Cerebellar nuclear complex (tissue), 1 donor: ENCODE data around the gene FDXR.
"Not testable (repeated sequence)": the region's sequence is repeated elsewhere in the genome, so short reads cannot be mapped to it uniquely, and the experiment has no call there.

Experiments used
- DNase-seq, 2 experiments: peaks; one replicate each; lab custom pipeline; 2025; lab: John Stamatoyannopoulos, UW

Gene FDXR, protein sequence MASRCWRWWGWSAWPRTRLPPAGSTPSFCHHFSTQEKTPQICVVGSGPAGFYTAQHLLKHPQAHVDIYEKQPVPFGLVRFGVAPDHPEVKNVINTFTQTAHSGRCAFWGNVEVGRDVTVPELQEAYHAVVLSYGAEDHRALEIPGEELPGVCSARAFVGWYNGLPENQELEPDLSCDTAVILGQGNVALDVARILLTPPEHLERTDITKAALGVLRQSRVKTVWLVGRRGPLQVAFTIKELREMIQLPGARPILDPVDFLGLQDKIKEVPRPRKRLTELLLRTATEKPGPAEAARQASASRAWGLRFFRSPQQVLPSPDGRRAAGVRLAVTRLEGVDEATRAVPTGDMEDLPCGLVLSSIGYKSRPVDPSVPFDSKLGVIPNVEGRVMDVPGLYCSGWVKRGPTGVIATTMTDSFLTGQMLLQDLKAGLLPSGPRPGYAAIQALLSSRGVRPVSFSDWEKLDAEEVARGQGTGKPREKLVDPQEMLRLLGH

DNA sequence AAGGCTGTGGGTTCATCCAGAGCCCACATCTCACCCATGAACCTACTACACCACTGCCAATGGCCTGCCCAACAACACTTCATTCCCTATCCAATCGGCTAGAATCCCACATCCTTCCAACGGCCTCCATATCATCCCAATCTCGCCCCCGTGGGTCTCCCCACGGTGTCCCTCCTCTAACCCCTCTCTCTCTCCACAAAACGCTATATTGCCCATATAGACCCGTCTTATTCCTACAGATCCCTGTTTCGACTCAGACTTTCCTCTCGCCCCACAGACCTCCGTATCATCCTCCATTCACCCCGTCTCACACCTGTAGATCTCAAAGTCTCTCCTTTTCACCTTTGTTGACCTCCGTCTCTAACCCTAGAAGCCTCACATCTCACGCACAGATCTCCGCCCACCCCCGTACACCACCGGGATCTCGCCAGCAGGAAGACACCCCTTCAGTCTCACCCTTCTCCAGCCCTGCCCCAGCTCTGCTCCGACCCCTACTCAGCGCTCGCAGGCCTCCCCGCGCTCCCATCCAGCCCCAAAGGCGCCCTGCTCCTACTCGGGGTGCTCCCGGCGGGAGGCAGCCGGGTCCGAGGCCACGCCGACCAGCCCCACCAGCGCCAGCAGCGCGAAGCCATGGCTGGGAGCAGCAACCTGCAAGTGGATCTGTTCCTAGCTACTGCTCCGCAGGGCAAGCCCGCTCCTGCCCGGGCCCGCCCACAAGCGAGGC is at the start of gene FDXR:
FDXR (minus strand) TSS at position 682 of the 724 bp plus-strand sequence; CDS start at position 632, 50 bp downstream.
- no peak for DNase-seq

DNA sequence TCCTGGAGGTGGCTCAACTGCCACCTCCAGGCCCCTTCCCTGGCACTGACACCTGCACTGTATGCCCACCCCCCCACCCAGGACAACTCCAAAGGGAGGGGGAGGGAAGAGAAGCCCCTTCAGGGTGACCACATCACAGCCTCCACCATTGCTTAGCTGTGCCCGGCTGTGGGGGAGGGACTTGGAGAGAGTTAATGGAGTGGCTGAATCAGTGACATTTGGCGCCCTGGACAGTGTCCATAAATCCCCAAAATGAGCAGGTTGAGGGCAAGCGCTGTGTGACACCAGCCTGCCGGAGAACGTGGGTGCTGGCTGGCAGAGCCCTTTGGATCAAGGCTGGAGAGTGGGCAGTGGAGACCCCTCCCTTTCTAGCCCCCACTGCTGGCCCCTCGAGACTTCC is 49.4 kb upstream of the FDXR start:
- DNase-seq = no peak

DNA sequence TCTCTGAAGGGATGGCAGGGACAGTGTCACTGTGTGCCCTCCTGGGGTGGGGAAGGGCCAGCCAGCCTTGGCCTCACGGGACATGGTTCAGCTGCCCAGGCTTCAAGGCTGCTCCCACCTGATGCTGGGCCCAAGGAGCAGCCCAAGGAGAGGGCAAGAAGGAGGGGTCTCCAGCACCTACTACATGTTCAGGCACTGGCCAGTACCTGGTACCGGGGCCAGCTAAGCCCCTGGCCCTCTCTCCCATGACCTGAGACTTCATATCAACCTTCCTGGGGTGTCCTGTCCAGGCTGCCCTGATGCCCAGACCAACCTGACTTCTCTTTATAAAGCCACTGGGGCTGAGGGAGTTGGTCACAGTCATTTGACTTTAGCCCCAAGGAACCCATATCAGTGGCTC is 49.0 kb upstream of the FDXR start:
- DNase-seq = no peak

DNA sequence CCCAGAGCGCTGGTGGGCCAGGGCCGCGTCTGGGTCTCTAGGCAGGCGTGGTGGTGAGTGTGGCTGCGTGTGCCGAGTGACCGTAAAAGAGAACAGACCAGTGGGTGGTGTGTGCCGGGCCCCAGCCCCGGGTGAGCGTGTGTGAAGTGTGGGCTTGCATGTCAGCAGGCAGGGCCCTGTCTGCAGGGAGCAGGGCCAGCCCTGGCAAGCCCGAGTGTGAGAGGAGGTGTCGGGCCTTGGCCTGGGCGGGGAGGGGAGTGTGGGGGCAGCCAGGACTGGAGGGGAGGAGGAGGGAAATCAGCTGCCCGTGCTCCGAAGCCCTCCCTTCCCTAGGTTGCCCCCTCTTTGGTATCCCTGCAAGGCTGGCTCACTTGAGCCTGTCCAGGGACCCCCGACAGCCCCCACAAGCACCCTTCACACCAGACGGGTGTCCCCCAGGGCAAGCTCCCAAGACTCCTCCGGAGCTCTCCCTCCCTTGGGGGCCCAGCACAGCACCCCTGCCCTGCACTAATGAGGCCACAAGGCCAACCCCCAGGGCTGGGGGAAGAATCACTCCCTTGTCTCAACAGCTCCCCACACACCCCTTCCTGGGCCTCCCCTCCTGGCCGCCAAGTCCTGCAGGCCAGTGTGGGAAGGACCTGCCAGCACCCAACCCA is 48.4 kb upstream of the FDXR start:
- no peak for DNase-seq

DNA sequence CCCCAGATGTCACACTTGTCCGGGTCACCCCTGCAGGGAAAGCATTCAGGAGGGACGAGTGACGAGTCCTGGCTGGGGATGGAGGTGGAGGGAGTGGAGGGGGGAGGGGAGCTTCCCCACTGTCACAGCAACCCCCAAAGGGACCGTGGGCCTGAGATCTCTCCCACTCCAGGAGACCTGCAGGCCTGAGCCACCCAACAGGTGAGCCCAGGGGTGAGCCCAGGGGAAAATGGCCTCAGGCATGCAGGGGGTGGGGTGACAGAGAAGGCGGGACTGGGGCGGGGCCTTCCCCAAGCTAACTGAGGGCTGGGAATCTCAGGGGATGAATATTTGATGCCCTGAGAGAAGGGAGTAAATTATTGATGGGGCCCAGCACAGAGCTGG is 47.8 kb upstream of the FDXR start:
- DNase-seq = no peak

DNA sequence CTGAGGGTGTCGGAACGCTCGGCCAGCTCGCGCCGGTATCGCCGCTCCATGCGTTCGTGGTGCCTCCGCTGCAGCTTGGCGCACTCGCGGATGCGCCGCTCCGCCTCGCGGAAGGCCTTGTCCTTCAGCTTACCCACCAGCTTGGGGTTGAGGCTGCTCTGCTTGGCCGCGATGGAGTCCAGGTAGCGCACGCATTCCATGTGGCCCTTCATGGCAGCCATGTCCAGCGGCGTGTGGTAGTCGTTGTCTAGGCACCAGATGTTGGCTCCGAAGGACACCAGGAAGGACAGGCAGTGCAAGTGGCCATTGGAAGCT is 47.5 kb upstream of the FDXR start:
- DNase-seq = no peak

DNA sequence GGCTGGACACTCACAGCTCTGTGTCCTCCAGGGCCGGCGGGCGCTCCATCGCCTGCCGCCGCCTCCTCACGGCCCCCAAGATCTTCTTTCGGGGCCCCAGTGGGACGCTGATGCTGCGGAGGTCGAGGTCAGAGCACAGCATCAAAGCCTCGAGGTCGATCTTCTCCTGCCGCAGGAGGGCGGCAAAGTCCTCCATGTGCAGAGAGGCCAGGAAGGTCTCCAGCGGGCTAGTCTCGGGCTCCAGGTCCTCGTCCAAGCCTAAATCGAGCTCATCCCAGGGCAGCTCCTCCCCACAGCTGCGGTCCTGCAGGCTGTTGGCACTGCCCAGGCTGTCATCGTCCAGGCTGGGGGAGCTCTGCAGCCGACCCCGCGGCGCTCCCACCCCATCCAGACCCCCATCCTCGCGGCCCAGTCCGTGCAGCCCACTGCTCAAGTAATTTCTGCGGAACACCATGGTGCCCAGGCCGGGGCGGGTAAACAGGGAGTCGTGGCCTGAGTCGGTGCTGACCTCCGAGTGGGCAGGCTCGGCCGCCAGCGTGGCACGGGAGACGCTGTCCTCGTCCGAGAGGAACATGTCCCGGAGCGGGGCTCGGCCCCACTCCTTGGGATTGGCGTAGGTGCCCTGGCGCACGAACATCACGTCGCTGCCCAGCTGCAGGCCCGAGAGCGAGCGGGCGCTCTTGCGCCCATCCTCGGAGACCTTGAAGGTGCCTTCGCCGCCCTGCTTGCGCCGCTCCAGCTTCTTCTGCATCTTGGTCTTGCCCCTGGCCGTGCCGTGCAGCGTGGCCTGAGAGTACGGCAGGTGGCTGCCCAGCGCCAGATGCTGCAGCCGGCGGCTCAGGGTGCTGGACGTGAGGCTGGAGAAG is 46.9 kb upstream of the FDXR start:
- DNase-seq = no peak

DNA sequence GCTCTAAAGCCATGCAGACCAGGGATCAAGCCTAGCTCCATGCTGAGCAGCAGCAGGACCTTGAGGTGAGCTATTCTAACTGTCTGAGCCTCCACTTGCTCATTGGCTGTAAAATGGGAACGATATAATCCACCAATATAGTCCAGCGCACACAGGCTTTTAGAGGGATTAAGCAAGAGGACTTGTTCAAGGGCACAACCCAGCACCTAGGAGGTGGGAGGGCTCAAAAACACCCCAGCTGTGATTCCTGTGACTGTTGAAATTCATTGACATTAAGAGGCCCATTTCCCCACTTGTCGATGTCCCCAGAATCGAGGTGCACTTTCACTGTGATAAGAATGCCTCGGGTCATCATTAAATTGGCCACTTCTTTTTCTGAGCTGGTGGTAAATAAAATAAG is 46.1 kb upstream of the FDXR start:
- no peak for DNase-seq

DNA sequence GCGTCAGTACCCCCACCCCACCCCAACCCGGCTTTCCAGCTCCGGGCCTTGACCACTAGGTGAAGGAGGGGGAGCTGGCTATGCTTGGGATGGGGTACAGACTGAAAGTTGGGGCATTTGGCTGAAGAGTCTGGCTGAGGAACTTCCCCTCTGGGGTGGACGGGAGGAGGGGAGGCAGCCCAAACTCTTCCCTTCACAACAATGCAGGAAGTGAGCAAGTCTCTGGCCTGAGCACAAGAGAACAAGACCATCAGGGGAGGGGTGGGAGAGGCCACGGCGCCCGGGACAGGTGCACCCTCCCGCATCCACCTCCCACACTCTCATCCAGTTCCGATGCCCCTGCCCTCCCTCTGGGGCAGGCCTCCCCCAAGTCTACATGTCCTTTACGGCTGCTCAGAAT is 44.6 kb upstream of the FDXR start:
- no peak for DNase-seq

DNA sequence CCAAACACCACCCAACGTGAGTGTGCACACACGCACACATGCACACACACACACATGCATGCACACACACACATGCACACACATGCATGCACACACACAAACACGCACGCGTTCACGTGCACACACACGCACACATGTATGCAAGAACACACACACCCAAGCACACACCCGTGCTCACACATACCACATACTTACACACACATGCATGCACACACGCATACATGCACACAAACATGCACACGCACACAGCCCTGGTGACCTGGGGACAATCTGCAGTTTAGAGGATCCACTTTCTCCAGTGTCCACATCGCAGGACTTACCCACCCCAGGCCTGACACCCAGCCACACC is 44.0 kb upstream of the FDXR start:
- no peak for DNase-seq

DNA sequence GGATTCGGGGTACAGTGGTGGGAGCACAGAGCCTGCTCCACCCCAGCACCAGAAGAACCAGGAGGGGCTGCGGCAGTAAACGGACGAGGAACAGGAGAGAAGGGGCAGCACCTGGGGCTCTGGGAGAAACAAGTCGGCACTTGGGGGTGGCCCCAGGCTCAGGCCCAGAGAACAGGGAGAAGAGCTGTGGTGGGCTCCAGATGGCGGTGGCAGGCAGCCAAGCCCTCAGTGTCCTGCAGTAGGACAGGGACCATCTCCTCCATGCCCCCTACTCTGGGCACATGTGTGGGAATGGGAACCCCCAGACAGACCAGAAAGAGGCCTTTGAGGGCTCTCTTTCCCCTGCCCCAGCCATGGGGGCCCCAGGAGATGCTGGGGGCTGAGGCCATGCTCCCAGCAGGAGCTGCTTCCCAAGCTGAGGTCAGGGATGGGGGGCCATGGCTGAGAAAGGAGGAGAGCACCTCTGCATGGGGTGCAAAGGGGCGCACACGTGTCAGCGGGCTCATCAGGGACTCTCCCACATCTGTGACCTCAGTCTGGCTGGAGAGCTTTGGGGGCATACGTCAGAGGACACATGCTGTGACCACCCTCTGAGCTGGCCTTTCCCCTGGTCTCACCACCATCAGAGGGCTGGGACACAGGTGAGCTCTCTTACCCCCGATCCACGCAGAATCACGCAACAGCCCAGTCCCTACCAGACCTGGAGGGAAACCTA is 43.5 kb upstream of the FDXR start:
- no peak for DNase-seq

DNA sequence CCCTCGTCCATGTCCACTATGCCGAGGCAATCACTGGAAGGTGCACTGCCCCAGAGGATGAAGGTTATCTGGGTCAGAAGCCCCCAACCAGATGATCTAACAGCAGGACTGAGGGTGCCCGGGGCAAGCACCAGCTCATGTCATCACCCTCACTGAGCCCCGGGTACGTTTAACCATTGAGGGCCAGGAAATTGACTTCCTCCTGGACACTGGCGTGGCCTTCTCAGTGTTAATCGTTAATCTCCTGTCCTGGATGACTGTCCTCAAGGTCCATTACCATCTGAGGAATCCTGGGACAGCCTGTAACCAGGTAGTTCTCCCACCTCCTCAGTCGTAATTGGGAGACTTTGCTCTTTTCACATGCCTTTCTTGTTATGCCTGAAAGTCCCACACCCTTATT is 38.6 kb upstream of the FDXR start:
- not testable (repeated sequence) for DNase-seq

DNA sequence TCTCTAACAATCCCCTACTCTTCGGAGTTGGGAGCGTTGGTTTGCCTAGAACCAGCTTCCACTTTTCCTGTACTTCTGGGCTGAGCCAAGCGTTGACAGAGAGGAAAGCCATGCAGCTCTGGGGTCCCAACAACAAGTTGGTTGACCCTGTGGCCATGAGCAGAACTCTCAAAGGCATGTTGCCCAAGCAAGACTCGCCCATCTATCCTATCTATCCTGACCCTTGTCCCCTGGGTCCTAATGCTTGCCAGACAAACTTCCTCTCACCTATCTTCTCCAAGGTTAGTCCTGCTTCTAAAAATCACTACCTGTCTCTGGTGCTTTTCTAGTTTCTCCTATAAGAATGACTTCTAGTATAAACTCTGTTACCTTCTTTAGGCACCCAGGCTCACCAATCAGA is 36.3 kb upstream of the FDXR start:
- DNase-seq = not testable (repeated sequence)

DNA sequence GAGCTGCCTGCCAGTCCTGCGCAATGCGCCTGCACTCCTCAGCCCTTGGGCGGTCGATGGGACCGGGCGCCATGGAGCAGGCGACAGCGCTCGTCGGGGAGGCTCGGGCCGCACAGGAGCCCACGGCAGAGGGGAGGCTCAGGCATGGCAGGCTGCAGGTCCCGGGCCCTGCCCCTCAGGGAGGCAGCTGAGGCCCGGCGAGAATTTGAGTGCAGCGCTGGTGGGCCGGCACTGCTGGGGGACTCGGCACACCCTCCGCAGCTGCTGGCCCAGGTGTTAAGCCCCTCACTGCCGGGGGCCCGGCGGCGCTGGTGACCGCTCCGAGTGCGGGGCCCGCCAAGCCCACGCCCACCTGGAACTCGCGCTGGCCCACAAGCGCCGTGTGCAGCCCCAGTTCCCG is 34.2 kb upstream of the FDXR start:
- DNase-seq = no peak

DNA sequence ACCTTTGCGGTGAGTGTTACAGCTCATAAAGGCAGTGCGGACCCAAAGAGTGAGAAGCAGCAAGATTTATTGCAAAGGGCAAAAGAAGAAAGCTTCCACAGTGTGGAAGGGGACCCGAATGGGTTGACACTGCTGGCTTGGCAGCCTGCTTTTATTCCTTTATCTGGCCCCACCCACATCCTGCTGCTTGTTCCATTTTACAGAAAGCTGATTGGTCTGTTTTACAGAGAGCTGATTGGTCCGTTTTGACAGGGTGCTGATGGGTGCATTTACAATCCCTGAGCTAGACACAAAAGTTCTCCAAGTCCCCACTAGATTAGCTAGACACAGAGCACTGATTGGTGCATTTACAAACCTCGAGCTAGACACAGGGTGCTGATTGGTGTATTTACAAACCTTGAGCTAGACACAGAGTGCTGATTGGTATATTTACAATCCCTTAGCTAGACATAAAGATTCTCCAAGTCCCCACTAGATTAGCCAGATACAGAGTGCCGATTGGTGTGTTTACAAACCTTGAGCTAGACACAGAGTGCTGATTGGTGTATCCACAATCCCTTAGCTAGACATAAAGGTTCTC is 33.5 kb upstream of the FDXR start:
- DNase-seq = not testable (repeated sequence)

DNA sequence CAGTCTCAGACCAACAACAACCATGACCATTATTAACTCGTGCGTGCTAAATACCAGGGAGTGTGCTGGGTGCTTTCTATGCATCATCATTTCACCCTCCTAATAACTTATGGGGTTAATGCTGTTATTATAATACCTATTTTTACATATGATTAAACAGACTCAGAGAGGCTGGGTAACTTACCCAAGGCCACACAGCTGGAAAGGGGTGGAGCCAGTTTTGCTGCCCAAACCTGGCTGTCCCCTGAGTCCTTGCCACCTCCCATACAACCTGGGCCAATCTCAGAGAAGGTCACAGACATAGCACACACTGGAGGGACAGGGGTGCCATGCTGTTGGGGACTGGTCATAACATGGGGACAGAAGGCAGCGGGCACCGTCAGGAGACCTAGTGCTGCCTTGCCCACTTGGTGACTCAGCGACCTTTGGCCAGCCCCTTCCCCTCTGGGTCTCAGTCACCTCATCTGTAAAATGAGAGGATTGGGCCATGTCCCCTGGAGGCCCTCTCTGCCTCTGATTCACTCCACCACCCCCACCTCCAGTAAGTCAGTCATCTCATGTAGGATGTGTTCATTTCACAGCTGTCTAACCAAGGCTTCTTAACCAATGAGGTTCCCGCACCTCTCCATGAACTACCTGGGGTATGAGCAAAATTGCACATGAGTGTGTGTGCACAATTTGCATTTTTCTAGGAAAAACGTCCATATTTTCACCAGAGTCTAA is 32.1 kb upstream of the FDXR start:
- no peak for DNase-seq

DNA sequence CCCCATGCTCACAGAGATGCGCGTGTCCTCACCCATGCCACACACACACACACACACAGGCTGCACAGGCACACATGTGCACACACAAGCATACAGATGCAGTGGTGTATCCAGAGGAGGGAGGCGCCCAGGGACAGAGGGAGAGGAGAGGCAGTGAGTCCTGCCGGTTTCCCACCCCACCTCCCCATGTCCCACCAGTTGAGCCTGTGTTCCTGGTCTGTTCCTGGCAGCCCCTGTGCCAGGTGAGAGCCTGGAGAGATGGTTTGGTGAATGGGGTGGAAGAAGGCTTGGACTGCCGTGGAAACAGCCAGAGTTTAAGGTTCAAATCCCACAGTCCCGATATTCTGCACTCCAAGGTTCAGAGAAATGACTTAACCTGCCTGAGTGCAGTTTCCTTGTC is 30.9 kb upstream of the FDXR start:
- DNase-seq = no peak

DNA sequence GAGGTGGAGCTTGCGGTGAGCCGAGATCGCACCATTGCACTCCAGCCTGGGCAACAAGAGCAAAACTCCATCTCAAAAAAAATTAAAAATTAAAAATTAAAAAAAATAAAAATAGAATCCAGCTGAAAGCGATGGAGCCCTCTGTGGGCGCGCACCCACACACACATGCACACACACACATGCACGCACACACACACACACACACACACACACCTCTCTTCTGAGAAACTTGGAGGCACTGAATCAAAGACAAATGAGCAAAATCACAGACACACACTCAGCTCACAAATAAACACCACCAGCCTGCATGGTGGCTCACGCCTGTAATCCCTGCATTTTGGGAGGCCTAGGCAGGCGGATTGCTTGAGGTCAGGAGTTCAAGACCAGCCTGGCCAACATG is 30.2 kb upstream of the FDXR start:
- DNase-seq = no peak

DNA sequence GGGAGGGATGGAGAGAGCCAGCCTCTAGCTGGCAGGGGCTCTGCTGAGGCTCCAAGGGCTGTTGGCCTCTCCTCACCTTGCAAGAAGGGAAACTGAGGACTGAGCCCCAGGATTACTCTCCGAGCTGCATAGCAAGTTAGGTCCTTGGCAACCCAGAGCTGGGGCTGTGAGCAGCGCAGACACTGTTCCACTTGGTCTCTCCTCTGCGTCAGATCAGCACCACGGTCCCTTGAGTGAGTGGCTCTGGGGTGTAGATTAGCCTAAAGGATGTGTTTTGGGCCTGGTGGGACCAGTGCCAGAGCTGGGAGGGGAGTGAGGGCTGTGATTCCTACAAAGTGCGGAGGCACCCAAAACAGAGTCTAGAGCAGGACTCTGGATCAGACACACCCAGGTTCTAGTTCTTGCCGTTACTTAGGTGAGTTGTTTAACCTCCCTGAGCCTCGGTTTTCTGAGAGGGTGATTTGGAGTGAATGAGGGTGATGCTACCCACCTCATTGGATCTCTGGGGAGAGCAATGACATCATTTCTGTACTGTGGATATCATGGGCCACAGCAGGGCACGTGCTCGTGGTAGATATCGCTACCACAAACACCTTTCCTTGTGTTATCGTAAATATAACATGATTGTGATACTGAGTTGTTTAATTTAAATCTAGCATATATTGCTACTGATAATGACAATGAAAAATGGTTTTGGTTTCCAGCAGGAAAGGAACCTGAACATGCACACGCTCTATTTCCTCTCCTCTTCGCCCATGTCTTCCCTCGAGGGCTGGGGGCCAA is 28.8 kb upstream of the FDXR start:
- no peak for DNase-seq

DNA sequence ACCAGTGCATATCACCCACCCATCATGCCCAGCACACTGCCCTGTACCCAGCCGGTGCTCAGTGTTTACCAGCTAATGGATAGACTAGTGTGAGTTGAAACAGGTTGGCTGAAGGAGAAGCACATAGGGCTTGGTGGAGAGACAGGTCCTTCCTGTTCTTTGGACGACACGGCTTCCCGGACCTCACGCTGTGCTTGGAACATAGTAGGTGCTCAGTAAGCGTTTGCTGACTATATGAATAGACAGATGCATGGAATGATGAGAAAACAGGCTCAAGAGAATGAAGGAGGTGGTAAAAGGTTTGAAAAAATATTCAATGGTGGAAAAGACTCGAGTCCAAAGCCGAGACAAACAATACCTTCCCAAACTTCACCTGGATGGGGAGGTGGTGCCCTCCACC is 27.4 kb upstream of the FDXR start:
- no peak for DNase-seq
